ENCODE results near the gene CNTF.

The CNTF gene

DNA sequence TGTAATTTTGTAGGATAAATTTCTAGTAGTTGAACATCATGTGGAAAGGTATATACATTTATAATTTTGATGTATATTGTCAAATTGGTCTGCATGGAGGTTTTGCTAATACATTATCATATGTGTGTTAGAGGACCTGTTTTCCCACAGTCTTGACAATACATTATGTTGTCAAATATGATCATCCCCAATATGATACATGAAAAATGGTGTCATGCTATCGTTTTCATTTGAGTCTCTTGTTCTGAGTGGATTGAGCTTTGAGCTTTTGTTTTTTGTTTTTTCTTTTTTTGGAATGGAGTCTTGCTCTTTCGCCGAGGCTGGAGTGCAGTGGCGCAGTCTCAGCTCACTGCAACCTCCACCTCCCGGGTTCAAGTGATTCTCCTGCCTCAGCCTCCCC is 14.1 kb upstream of the CNTF start:
- DNase-seq: no peak

DNA sequence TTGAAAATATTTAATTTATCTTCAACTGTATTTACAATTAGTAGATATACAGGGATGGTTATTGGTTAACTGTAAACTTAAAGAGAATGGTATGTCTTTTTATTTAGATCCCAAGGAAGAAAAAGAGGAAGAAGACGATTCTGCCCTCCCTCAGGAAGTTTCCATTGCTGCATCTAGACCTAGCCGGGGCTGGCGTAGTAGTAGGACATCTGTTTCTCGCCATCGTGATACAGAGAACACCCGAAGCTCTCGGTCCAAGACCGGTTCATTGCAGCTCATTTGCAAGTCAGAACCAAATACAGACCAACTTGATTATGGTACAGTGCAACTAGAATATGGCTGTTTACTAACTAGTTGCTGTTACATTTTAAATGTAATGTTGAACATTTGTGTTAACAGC is 12.7 kb upstream of the CNTF start:
- no peak for DNase-seq

- peak; percentile 10 for DNase-seq
These were observed 9.2 kb upstream of the CNTF start for GRCh38 chr11:58613228-58613627.

DNA sequence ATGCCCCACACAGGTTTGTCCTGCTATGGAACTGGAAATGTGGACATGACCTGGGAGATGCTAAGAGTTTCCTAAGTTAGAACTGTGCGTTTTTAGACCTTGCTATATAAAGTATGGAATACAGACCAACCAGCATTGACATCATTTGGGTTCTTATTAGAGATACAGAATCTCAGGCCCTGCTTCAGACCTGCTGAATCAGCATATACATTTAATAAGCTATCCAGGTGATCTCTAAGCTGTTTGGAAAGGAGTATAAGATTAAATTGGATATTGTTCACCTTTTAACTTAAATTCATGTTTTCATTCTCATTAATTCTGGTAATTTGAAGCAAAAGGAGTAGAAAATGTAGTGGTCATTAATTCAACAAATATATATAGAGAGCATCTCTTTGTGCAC is 6.9 kb upstream of the CNTF start:
- no peak for DNase-seq

- no peak for DNase-seq
These were observed 5.9 kb upstream of the CNTF start for GRCh38 chr11:58616594-58616993.

DNA sequence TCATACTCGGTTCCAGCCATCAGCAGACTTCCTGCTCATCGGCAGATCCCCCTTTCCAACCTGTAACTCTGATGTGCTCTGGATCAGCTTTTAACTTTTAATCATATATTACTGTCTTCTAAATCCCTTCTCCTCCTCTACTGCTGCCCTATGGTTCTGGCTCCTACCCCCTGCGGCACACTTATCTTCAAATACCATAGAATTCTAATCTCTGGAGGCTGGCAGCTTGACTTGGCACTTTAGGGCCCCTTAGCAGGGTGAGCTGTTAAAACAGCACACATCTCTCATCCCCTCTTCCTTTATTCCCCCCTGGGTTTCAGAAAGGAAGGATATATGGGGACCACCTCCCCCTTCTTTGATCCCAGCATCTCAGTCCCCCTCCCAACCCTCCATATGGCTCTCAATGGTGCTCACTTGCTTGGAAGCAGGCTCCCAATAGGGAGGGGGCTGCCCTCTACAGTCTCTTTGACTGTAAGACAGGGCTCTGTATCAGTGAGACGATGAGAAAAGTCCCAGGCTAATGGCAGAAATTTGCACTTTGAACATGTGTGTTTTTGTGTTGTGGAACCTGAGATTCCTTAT is 4.4 kb upstream of the CNTF start:
- no peak for DNase-seq

DNA sequence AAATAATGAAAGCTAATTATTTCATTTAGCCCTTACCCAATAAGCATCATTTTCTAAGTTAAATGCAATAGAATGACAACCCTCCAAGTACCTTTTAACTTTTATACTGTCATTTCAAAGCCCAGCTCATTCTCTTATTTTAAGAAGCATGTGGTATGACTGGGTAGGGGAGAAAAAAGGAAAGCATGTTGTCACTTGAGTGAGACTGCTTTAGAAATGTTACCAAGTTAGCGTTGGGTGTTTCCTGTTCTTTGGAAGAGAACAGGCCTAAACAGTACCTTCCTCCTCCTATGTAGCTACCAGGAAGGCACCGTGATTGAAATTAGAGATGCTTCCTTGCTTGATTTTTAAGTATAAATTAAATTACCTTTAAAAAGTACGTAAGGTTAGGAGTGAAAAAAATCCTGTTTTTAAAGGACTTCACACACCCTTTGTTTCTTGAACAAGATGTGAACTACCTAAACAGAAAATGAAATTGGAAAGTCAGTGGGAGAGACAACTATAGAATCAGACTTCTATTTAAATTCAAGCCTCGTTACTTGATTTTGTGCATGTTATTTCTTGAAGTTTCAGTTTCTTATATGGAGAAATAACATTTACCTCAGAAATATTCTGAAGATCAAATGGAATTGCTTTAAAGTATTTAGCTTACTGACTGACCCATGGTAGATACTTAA is 741 bp upstream of the CNTF start:
- peak; percentile 6 for DNase-seq

GRCh38 chr11:58625086-58625485 is 2.6 kb downstream of the CNTF start:
- DNase-seq: no peak

- DNase-seq: no peak
These were observed 3.5 kb downstream of the CNTF start for GRCh38 chr11:58625826-58626460.

DNA sequence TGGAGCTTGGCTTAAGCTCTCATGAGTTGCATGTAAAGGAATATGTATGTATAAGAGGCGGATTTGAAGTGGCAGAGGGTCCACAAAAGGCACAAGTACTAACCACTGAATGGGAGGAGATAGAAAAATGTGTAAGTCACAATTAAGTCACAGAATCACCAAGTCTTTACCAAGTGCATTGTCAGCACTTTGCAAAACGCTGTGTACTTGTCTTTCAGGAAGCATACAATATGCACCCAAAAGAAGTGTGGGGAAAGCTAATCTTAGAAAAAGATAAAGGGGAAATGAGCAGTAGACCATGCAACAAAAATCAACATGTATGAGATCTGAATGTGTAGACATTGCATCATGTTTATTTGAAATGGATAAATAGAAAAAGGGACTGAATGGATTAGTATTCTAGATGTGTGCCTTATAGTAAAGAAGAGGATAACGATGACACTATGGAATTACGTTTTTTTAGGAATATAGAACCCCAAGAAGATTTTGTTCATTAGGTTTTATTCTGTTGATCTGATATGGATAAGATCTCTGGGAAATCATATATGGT is 4.5 kb downstream of the CNTF start:
- DNase-seq: no peak

DNA sequence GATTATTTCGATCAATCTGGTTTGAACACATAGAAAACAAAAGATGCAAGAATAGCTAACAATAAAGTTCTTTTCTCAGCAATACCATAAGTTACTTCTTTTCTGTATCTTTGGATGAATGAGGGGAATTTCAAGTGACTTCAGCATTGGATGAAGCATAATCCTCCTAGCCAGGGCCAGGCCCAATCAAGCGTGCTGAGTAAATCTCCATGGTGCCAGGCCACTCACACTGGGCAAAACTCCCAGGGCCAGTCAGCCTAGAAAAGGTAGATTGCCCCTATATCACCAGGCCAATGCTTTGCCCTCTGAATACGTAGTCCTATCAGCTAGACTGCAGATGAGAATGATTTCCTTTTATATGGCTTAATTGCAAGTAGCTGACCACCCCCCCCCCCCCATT is 6.0 kb downstream of the CNTF start:
- DNase-seq: no peak

GRCh38 chr11:58629857-58630256 is 7.4 kb downstream of the CNTF start:
- DNase-seq: peak; percentile 11

DNA sequence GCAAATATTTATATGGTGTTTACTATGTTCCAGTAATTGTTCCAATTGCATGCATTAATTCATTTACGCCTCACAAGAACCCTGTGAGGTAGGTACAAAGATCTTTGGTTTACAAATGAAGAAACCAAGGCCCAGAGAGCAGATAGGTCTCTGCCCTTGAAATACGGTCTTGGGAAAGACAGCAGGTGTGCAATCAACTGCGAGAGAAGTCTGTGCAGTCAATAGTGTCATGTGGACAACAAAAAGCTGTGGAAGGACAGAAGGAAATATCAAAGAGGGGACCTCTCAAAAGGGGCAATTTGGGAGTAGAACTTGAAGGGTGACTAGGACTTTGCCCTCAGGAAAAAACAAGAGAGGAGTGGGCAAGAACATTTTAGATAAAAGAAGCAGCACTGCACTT is 8.9 kb downstream of the CNTF start:
- DNase-seq: no peak

DNA sequence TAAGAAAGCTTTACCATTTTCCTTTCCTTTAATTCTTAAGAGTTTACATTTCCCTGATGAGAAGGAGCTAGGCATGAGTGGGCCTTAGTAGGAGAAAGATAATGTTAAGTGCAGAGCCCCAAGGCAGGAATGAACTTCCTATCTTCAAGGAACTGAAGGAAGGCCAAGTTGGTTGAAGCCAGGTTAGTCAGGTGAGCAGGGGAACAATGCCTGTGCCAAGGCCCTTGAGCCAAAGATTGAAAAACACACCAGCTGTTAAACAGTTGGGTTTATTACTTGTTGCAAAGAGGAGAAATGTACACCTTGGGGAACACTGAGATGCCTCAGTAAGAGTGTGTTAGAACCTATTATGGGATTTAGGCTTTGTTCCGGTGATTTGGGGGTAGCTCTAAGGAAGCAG is 10.0 kb downstream of the CNTF start:
- DNase-seq: no peak

GRCh38 chr11:58636587-58636986 is 14.1 kb downstream of the CNTF start:
- no peak for DNase-seq

DNA sequence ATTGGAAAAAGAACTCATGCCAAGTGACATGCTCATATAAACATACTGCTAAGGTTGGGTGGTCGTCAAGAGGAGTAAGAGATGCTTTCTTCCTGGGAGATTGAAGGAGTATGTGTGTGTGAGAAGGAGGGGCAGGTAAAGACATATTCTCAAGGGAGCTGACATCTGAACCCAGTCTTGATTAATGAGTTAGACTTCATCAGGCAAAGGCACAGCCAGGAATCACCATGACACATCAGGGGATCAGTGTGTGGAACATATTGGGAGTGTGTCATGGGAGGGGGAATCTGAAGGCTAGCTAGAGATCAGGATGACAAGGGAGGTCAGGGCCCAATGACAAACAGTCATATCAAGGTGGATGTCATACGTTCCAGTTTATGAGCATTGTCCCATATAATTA is 14.9 kb downstream of the CNTF start:
- no peak for DNase-seq

- no peak for DNase-seq
These were observed 16.6 kb downstream of the CNTF start for GRCh38 chr11:58639103-58639502.

- no peak for DNase-seq
These were observed 17.2 kb downstream of the CNTF start for GRCh38 chr11:58639669-58640068.

- DNase-seq: no peak
These were observed 18.0 kb downstream of the CNTF start for GRCh38 chr11:58640386-58641023.

DNA sequence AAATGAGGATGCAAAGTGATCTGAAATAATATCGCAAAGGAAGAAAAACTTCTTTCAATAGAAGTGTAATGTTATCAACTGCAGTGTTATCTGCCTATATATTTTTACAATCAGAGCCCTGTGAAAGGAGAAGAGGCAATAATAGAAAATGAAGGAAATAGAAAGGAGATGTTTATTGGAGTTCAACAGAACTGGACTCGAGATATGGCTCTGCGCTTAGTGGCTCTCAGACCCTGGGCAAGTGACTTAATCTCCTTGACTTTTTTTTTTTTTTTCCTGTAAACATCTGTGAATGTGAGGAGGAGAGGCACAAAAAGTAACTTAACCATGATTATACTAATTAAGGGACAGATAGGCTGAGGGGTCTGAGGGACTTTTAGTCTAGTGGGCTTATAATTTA is 18.9 kb downstream of the CNTF start:
- DNase-seq: no peak

DNA sequence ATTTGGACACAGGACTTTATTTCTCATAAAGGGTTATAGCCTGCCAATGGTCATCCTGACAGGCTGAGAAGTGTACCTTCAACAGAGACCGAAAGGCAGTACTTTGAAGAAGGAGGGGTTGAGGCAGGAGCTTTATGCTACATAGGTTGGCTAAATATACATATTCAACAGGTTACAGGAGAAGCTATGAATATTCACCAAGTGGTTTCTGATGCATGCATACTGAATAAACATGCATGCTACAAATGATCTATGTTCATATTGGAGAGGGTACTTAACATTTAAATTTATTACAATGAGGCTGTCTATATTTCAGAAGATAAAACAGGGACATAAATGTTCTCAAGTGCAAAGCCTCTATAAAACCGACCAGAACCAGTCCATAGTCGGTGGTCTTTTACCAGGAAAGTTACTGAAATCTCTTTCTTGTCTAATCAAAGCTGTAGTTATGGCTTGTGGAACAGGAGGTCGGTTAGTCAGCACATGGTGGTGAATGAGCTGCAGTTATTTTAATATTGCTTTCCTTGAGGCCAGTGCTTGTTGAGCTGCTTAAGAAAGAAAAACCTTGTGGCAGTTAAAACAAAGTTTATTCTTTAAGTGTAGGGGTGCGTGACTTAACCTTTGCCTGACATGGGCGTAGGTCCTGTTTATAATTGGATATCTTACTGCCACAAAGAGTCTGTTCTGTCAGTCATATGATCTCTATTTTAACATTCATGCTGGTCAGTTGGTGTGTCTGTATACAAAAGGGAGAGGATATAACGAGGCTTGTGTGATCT is 19.5 kb downstream of the CNTF start:
- DNase-seq: no peak

DNA sequence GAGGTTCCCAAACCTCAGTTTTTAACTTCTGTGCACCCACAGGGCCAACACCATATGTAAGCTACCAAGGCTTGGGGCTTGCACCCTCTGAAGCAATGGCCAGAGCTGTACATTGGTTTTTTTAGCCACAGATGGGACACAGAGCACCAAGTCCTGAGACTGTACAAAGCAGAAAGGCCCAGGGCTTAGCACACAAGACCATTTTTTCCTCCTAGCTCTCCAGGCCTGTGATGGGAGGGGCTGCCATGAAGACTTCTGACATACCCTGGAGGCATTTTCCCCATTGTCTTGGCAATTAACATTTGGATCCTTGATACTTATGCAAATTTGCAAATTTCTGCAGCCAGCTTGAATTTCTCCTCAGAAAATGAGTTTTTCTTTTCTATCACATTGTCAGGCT is 23.4 kb downstream of the CNTF start:
- no peak for DNase-seq

- DNase-seq: no peak
These were observed 24.8 kb downstream of the CNTF start for GRCh38 chr11:58647141-58647699.

All from activated CD4-positive, alpha-beta T cell treated with anti-CD3 and anti-CD28 coated beads, Interleukin-2, amount 50 U/mL, for 16 hours (primary cell).